ENCODE measurements around the gene GATB.

Gene GATB

DNA sequence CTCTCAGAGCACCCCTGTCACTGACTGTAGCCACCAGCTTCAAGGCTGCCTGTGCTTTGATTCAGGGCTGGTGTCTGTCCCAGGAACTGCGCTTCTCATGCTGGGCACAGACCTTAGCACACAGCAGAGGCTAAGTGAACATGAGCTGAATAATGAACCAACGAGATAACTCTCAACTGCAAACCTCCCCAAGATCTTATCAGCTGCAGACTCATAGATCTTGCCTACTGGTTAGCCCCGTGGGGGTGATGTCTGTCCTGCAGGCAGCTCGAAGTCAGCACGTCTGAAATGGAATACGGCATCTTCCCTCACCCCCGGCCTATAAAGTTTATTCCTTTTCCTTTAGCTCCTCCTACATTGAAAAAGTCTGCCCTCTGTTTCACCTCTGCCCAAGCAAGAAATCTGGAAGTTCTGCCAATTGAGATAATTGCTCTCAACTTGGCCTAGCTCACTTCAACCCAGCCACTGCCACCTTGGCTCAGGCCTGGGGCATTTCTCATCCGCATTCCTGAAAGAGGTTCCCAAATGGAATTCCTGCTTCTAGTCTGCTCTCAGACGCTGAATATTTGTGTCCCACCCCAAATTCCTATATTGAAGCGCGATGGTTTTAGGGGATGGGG lies 73.7 kb downstream of the GATB start:
- TF ChIP-seq POLR2AphosphoS5 (IDR thresholded peaks at IDR 0.05; ENCODE audit: low read depth, low read length), result no peak
- no peak for TF ChIP-seq TAF1 (IDR thresholded peaks at IDR 0.05; ENCODE audit: low read depth, low read length)
- no peak for TF ChIP-seq PAX5 (IDR thresholded peaks at IDR 0.05; ENCODE audit: insufficient read depth, low read length, severe bottlenecking)
- TF ChIP-seq SPI1 (IDR thresholded peaks at IDR 0.05; ENCODE audit: low read depth, low read length), result no peak
- no peak for TF ChIP-seq POLR2A (IDR thresholded peaks at IDR 0.05; ENCODE audit: low read depth, low read length)
- no peak for TF ChIP-seq POU2F2 (IDR thresholded peaks at IDR 0.05; ENCODE audit: low read depth, low read length)
- no peak for FAIRE-seq
- no peak for DNase-seq (ENCODE audit: insufficient read length, low spot score)

DNA sequence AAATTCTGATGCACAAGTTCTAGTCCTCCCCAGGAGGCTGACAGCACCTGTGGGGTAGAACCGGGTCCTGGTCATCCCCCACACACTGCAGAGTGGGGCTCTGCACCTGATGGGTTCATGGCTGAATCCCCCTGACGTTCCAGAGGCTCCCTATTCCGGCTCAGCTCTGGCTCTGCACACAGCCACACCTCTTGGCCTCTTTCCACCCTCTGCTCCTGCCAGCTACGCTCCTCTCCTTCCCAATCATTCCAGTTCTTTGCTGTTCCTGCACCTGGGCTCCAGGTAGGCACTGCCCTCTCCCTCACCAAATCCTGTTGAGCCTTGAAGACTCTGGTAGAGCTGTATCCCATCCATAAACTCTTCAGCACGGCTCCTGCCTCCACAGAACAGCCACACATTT lies 75.5 kb downstream of the GATB start:
- TF ChIP-seq PAX5 (IDR thresholded peaks at IDR 0.05; ENCODE audit: insufficient read depth, low read length, severe bottlenecking) (no peak), TAF1 (IDR thresholded peaks at IDR 0.05; ENCODE audit: low read depth, low read length) (no peak), POU2F2 (IDR thresholded peaks at IDR 0.05; ENCODE audit: low read depth, low read length) (no peak), POLR2AphosphoS5 (IDR thresholded peaks at IDR 0.05; ENCODE audit: low read depth, low read length) (no peak), POLR2A (IDR thresholded peaks at IDR 0.05; ENCODE audit: low read depth, low read length) (no peak), SPI1 (IDR thresholded peaks at IDR 0.05; ENCODE audit: low read depth, low read length) (no peak)
- no peak for FAIRE-seq
- DNase-seq (ENCODE audit: insufficient read length, low spot score), result no peak

DNA sequence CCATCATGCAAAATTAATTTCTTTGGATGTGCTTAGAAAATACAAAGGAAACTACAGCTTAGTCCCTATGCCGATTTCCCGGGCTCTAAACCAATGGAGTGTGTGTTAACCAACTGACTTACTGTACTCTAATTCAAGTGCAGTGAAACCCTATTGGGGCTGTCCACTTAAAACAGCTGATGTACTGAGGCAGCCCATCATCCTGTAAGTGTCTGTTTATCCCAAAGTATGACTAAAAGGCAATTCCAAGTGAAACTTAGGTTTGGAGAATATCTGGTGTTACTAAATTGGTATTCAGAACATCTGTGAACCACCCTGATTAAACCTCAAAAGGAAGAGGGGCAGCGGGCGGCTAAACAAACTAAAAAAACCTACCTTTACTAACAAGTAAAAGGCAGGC lies 79.7 kb downstream of the GATB start:
- DNase-seq (ENCODE audit: insufficient read length, low spot score) (no peak), FAIRE-seq (no peak)
- TF ChIP-seq SPI1 (IDR thresholded peaks at IDR 0.05; ENCODE audit: low read depth, low read length) (no peak), POLR2A (IDR thresholded peaks at IDR 0.05; ENCODE audit: low read depth, low read length) (no peak), POU2F2 (IDR thresholded peaks at IDR 0.05; ENCODE audit: low read depth, low read length) (no peak), PAX5 (IDR thresholded peaks at IDR 0.05; ENCODE audit: insufficient read depth, low read length, severe bottlenecking) (no peak), POLR2AphosphoS5 (IDR thresholded peaks at IDR 0.05; ENCODE audit: low read depth, low read length) (no peak), TAF1 (IDR thresholded peaks at IDR 0.05; ENCODE audit: low read depth, low read length) (no peak)

DNA sequence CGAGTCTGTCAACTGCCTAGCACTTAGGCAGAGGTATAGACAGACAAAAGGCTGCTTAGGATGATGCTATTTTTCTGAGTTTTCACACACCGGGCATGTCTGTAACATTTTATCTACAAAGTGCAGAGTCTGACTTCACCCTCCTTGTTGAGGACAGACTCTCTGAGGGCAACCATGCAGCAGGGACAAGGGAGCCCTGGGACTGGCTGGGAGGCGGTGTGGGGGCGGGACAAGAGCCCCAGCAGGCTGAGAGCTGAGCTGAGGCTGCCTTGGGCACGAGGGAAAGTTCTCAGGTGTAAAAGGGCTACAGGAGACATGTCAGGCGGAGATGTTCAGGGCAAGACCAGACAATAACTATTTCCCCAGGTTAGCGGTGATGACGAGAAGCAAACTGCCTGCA lies 81.6 kb downstream of the GATB start:
- FAIRE-seq (no peak), DNase-seq (ENCODE audit: insufficient read length, low spot score) (no peak)
- TF ChIP-seq SPI1 (IDR thresholded peaks at IDR 0.05; ENCODE audit: low read depth, low read length) (no peak), TAF1 (IDR thresholded peaks at IDR 0.05; ENCODE audit: low read depth, low read length) (no peak), POU2F2 (IDR thresholded peaks at IDR 0.05; ENCODE audit: low read depth, low read length) (no peak), POLR2AphosphoS5 (IDR thresholded peaks at IDR 0.05; ENCODE audit: low read depth, low read length) (no peak), POLR2A (IDR thresholded peaks at IDR 0.05; ENCODE audit: low read depth, low read length) (no peak), PAX5 (IDR thresholded peaks at IDR 0.05; ENCODE audit: insufficient read depth, low read length, severe bottlenecking) (no peak)

DNA sequence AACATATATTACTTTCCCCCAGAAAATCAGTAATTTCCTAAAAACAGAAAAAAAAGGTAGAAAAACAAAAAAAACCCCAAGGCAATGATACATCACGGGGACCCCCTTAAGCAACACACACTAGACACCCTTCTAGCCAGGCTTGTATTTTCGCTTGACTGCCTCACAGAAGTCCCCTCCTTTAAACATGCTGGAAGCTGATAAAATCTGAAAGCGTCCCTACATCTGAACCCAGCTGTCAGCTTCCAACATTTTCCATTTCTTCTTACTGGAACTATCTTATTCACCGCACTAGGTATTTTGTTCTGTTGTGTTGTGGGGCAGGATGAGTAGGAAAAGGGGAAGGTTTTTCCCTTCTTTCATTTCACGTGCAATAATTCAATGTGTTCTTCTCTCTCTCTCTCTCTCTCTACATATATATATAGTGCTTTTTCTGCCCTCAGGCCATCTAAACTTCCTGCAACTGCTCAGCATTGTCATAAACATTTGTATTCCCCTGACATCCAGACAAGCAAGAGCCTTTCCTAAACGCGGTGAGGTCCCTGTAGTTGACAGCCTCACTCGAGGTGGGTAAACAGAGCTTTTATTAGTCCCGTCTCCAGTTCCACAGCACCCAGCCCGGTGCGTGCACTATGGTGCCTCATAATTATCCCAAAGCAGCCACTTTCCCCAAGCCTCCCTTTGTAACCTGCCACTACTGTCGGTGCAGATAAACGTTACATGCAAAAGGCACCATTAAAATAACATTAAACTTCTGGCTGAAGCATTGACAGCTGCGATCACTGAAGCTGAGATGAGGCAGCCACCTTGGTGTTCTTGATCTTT lies 82.5 kb downstream of the GATB start:
- no peak for FAIRE-seq
- no peak for DNase-seq (ENCODE audit: insufficient read length, low spot score)
- TF ChIP-seq TAF1 (IDR thresholded peaks at IDR 0.05; ENCODE audit: low read depth, low read length) (no peak), POLR2AphosphoS5 (IDR thresholded peaks at IDR 0.05; ENCODE audit: low read depth, low read length) (no peak)

DNA sequence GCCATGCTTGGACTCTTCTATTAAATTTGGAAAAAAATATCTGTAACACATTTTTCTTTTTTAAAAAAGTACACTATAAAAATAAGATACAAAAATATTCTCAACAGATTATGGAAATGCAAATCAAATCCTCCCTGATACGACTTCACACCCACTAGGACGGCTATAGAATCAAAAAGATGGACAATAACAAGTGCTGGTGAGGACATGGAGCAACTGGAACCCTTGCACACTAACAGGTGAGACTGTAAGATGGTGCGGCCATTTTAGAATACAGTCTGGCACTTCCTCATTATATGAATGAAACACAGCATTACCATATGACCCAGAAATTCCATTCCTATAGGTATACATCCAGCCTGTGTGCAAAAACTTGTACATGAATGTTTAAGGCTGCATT lies 83.6 kb downstream of the GATB start:
- FAIRE-seq (no peak), DNase-seq (ENCODE audit: insufficient read length, low spot score) (no peak)
- TF ChIP-seq POU2F2 (IDR thresholded peaks at IDR 0.05; ENCODE audit: low read depth, low read length), result no peak
- TF ChIP-seq POLR2AphosphoS5 (IDR thresholded peaks at IDR 0.05; ENCODE audit: low read depth, low read length), result no peak
- no peak for TF ChIP-seq PAX5 (IDR thresholded peaks at IDR 0.05; ENCODE audit: insufficient read depth, low read length, severe bottlenecking)
- TF ChIP-seq TAF1 (IDR thresholded peaks at IDR 0.05; ENCODE audit: low read depth, low read length), result no peak
- TF ChIP-seq POLR2A (IDR thresholded peaks at IDR 0.05; ENCODE audit: low read depth, low read length), result no peak
- no peak for TF ChIP-seq SPI1 (IDR thresholded peaks at IDR 0.05; ENCODE audit: low read depth, low read length)

DNA sequence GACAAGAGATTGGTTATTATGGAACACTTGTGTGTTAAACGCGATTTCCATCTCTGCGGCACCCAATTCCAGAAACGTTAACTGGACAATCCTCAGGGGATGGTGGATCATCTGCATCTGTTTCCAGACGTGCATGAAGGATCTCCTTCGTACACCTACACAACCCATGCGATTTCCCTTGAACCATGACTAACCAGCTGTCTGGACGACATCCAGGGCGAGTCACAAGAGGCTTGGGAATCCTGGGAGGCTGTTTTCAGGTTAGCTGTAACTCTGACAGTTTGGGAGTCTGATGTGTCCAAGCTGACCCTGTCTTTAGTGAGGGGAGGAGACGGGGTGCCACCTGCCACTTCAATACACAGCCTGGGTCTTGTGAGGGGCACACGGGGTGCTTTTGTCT lies 84.5 kb downstream of the GATB start:
- TF ChIP-seq SPI1 (IDR thresholded peaks at IDR 0.05; ENCODE audit: low read depth, low read length) (no peak), POLR2A (IDR thresholded peaks at IDR 0.05; ENCODE audit: low read depth, low read length) (no peak), POLR2AphosphoS5 (IDR thresholded peaks at IDR 0.05; ENCODE audit: low read depth, low read length) (no peak), PAX5 (IDR thresholded peaks at IDR 0.05; ENCODE audit: insufficient read depth, low read length, severe bottlenecking) (no peak), TAF1 (IDR thresholded peaks at IDR 0.05; ENCODE audit: low read depth, low read length) (no peak), POU2F2 (IDR thresholded peaks at IDR 0.05; ENCODE audit: low read depth, low read length) (no peak)
- FAIRE-seq, result no peak

DNA sequence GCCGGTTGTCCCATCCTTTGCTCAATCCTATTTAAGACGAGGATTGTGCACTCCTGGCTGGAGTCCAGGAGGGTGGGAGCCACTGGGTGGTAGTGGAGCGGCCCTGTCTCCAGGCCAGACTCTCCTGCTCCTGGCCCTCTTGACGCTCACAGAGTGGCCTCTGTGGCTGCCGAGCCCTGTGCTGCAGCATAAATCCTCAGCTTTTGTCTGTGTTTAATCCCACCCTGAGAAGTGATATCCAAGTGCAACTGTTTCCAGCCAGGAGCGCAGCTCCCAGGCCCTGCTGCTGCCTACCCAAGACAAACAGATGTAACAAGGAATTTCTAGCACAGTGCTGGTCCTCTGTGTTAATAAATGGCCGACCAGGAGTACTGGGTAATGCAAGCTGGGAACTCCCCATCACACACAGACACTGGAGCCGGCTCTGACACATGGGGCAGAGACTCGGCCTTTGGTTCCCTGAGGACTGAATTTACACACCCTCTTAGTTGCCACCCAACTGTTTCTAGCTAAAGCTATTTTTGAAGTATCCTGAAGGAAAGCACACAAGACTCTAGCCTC lies 85.3 kb downstream of the GATB start:
- FAIRE-seq (no peak), DNase-seq (ENCODE audit: insufficient read length, low spot score) (no peak)
- TF ChIP-seq PAX5 (IDR thresholded peaks at IDR 0.05; ENCODE audit: insufficient read depth, low read length, severe bottlenecking) (no peak), POU2F2 (IDR thresholded peaks at IDR 0.05; ENCODE audit: low read depth, low read length) (no peak), POLR2AphosphoS5 (IDR thresholded peaks at IDR 0.05; ENCODE audit: low read depth, low read length) (no peak), SPI1 (IDR thresholded peaks at IDR 0.05; ENCODE audit: low read depth, low read length) (no peak), POLR2A (IDR thresholded peaks at IDR 0.05; ENCODE audit: low read depth, low read length) (no peak), TAF1 (IDR thresholded peaks at IDR 0.05; ENCODE audit: low read depth, low read length) (no peak)

More for the DNA sequence above, 84.5 kb downstream of the GATB start:
- no peak for DNase-seq (ENCODE audit: insufficient read length, low spot score)

DNA sequence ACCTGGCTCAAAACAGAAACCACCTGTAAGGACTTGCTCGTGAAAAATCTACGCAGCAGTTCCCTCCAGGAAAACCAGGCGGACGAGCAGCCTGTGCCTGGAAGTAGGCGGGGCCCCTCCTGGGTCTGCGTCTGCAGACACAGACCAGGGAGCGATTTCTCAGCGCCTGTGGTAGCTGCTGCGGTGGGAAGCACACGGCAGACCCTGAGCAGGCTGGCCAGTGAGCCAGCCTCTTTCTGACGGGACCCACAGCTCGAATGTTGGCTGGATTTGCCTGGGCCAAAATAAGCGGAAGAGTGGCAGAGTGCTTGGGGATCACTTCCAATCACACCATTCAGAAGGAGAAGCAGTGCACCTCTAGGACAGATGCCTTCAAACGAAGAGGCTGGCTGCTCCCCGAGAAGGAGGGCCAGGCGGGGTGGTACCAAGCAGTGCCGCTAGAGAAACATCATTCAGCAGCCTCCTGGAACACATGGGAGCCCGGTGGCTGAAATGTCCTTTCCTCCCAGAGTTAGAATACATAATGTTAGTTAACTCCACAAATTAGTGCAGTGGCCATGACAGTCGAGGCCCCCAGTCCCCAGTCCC lies 85.9 kb downstream of the GATB start:
- FAIRE-seq (no peak), DNase-seq (ENCODE audit: insufficient read length, low spot score) (no peak)
- TF ChIP-seq POLR2AphosphoS5 (IDR thresholded peaks at IDR 0.05; ENCODE audit: low read depth, low read length) (no peak), PAX5 (IDR thresholded peaks at IDR 0.05; ENCODE audit: insufficient read depth, low read length, severe bottlenecking) (no peak), POLR2A (IDR thresholded peaks at IDR 0.05; ENCODE audit: low read depth, low read length) (no peak), TAF1 (IDR thresholded peaks at IDR 0.05; ENCODE audit: low read depth, low read length) (no peak), POU2F2 (IDR thresholded peaks at IDR 0.05; ENCODE audit: low read depth, low read length) (no peak), SPI1 (IDR thresholded peaks at IDR 0.05; ENCODE audit: low read depth, low read length) (no peak)
